ENCODE results near the gene MEGF8. TPM values are rescaled to one million over a fixed set of nuclear protein-coding genes. Genes with fewer than 3 reads are reported as not detected.

The MEGF8 gene
- total RNA-seq (2014; rRNA removed; shearing (Covaris generic)): 4.9 and 8.1 TPM in 2 replicates

DNA sequence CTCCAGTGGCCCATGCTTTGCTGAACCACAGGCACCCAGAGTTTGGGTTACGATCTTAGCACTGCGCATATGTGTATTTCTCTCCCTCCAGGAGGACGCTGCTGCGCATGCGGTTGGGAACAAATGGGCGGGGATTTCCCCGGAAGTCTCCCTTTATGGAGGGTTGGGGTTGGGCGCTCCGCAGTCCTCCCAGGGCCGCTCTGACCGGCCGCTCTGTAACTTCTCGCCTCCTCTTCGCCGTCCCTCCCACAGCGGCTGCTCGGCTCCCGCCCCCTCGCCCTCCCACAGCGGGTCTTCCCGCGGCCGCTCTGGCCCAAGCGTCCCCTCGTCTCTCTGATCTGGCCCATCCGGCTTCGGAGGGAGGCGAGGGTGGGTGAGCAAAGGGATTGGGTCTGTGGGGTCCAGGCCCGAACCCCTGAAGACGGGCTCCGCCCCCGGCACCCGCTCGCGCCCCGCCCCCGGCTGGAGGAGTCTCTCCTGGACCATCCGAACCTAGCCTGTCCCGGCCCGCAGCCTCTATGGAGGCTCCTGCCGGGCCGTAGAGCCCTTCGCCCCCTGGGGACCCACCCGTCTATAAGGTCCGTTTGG, at the start of gene MEGF8:
TSS of gene MEGF8 (plus strand) at position 328 of the 588 bp plus-strand sequence. CDS start 609 bp downstream, outside the sequence.
- DNase-seq (ENCODE audit: low spot score): peak; percentile 97

GRCh38 chr19:42276284-42276683, 49.2 kb upstream of the MEGF8 start:
- DNase-seq (ENCODE audit: low spot score): no peak

- no peak for DNase-seq (ENCODE audit: low spot score)
Observed at GRCh38 chr19:42276821-42277220, 48.6 kb upstream of the MEGF8 start.

- DNase-seq (ENCODE audit: low spot score): no peak
Observed at GRCh38 chr19:42277821-42278451, 47.5 kb upstream of the MEGF8 start.

- no peak for DNase-seq (ENCODE audit: low spot score)
Observed at GRCh38 chr19:42278452-42279154, 46.8 kb upstream of the MEGF8 start.

DNA sequence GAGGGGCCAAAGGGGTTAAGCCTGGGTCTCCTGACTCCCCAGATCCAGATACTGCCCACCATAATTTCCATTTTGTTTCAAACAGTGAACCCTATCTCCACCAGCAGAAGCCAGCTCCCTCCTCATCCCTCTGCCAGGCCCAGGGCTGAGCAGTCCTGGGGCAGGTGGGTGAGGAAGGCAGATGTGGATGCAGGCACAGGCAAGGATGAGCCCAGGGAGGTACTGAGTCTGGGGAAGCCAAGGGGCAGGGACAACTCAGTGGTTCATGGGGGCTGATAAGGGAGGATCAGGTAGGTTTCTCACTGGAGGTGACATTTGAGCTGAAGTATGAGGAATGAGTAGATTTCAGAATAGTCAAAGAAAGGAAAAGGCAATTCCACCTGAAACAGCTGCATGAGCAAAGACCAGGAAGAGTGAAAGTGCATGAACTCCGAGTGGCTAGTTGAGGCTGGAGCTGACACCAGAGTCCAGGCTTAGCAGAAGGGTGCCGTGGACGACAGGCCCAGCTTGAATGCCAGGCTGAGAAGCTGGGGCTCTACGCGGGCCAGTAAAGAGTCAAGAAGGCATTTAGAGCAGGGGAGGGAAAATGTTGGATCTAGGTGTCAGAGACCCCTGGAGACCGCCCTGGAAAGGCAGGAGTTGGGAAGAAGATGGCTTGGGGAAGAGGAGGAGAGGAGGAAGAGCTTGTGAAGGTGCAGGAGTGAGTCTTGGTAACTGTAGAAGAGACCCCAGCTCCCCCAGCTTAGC, 46.1 kb upstream of the MEGF8 start:
- no peak for DNase-seq (ENCODE audit: low spot score)

- DNase-seq (ENCODE audit: low spot score): peak; percentile 92
Observed at GRCh38 chr19:42279902-42280814, 45.3 kb upstream of the MEGF8 start.

DNA sequence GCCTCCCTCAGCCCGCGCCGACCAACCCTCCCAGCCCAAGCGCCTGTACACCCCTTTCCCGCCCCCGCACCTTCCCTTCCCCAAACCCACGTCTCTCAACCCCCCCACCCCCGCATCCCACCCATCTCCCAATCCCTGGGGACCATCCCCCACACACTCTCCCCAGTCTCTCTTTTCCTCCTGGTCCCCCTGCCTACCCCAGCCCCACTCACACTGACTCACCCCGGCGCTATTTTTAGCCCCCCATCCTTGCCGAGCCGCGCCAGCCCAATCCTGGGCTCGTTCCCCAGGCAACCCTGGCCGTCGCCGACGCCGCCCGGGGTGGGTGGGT, 44.7 kb upstream of the MEGF8 start:
- peak; percentile 45 for DNase-seq (ENCODE audit: low spot score)

GRCh38 chr19:42281146-42281826, 44.1 kb upstream of the MEGF8 start:
- peak; percentile 57 for DNase-seq (ENCODE audit: low spot score)

DNA sequence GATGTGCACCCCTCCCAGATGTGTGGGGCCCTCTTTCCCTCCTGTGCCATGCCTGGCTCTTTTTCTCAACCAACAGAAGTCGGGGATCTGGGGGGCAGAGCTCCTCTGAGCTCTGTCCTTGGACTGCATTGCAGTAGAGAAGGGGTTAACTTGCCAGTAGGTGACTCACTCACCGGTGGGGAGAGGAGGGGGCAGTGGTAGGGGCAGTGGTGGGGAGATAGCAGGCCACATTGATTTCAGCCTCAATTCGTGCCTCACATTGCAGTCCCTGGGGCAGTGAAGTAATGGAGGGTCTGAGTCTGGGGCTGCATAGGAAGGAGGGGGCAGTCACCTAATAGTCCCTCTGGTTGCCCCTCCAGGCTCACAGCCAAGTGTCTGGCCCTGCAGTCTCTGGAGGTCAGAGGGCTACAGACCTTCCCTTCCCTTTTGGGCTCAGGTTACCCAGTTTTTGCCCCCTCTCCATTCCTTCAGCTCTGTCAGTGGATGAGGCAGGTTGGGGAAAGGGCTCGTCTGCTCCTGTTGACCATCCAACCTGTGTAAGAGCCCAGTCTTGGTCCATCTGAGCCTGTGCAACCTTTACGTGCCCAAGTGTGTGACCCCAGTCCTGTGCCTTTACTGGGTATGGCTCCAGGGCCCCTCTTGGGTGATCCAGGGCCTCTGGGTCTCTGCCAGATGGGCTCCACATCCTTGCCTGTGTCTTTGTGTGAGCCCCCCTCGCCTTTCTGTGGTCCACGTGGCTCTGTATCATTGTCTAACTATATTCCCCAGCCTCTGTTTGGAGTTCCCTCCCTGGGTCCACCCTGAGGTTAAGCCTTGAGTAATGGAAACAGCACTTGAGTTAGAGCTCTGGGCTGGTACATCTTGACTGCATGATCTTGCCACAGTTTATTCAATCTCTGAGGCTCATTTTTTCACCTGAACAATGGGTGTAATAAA, 43.3 kb upstream of the MEGF8 start:
- peak; percentile 77 for DNase-seq (ENCODE audit: low spot score)

GRCh38 chr19:42282819-42283187, 42.6 kb upstream of the MEGF8 start:
- DNase-seq (ENCODE audit: low spot score): no peak

DNA sequence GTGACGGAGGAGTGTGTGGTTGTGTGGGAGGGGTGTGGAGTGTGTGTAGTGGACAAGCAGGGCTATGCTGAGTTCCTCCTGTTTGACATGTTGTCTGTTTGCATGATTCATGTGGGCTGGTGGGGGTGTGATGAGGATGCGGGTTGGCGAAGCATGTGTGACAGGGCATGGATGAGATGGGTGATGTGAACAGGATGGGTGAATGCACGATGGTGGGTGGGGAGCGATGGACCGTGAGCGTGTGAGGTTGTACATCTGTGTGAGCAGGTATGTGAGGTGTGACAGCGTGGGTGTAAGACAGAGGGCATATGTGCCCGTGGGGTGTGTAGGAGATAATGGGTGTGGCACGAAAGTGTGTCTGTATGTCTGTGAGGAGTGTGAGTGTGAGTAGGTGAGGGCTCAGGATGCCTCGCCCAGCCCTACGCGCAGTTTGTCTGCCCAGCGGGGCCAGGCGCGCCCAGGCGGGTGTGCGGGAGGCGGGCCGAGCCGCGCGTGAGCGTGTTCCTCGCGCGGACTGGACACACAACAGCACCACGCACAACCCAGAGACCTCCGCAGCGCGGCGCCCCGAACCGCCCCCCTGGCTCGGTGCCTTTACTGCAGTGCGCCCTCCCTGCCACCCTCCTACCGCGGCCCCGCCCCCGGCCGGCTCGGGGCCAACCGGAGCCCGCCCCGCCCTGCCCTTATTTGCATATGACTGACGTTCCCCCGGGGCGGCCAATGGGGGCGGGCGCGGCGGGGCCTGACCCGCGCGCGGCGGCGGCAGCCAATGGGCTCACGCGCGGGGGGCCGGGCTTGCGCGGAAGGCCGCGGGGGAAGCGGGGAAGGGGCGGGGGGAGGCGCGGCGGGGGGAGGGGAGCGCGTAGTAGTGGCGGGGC, 42.0 kb upstream of the MEGF8 start:
- DNase-seq (ENCODE audit: low spot score): peak; percentile 78

- DNase-seq (ENCODE audit: low spot score): peak; percentile 65
Observed at GRCh38 chr19:42284066-42284501, 41.4 kb upstream of the MEGF8 start.

DNA sequence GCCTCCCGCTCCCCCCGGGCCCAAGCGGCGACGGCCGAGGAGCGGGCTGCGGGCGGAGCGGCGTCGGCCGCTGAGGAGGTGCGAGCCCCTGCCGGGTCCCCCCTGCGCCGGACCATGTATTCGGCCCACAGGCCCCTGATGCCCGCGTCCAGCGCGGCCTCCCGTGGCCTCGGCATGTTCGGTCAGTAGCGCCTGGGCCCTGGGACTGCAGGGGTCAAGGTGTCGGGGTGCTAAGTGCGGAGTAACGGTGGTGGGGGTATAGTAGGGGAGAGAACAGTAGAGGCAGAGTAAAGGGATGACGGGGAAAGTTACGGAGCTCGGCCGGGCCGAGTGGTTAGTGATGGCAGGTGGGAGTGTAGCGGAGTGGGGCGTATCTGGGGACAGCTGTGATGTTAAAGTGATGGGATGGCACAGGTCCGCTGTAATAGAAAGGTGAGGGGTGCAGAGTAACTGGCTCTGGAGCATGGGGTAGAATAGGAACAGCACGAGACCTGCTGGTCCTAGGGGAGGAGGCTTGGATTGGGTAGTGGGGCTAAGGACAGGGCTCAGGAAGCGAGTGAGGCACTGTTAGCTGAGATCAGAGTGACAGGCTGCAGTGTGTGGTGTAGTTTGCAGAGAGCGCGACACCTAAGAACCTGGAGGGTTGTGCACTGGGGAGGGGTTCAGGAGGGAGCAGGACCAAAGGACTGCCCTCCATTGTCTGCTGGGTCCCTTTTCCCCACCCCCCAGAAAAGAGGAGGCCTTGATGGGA, 40.7 kb upstream of the MEGF8 start:
- DNase-seq (ENCODE audit: low spot score): no peak

GRCh38 chr19:42285541-42285941, 39.9 kb upstream of the MEGF8 start:
- no peak for DNase-seq (ENCODE audit: low spot score)

- no peak for DNase-seq (ENCODE audit: low spot score)
Observed at GRCh38 chr19:42285988-42286348, 39.5 kb upstream of the MEGF8 start.

GRCh38 chr19:42286349-42287016, 39.0 kb upstream of the MEGF8 start:
- no peak for DNase-seq (ENCODE audit: low spot score)

Data from H4 (cell line).